Right lobe of liver (tissue), 6 donors: ENCODE measurements around the gene C1QTNF3. TPM values are rescaled to one million over a fixed set of nuclear protein-coding genes. Genes with fewer than 3 reads are reported as not detected.
A peak's percentile ranks its signal among the peaks of the same experiment; 100 is the strongest.

Experiments used
- ATAC-seq, 4 donors: fragments of 200-7000 bp; cut with Tn5 transposase; one replicate each; pipeline ENCODE4 v1.9.1; 2020; ENCODE audit warnings: mild to moderate bottlenecking in 4 of 4, moderate library complexity in 4 of 4
- DNase-seq, 3 donors: peaks; one replicate each; pipeline ENCODE4 v3.0.0-alpha.2; 2020
- H3K27ac ChIP-seq, 3 donors: fragments of 200-600 bp; one replicate each; pipeline ENCODE4 v1.8.0; 2022
- H3K27me3 ChIP-seq, 2 donors: fragments of 200-600 bp; one replicate each; pipeline ENCODE4 v1.8.0; 2022
- H3K36me3 ChIP-seq, 4 donors: fragments of 200-600 bp; sonication (generic) in 1 of 4; one replicate each; pipeline versions ENCODE4 v1.5.1 to v1.8.0; 2017 to 2022; ENCODE audit warnings: control low read depth in 1 of 4
- H3K4me1 ChIP-seq, 4 donors: fragments of 200-600 bp; sonication (generic) in 1 of 4; one replicate each; pipeline versions ENCODE4 v1.5.1 to v1.8.0; 2017 to 2022; ENCODE audit warnings: control low read depth in 1 of 4
- H3K4me3 ChIP-seq, 3 donors: fragments of 200-600 bp; one replicate each; pipeline ENCODE4 v1.8.0; 2022
- H3K9me3 ChIP-seq, 4 donors: fragments of 200-600 bp; sonication (generic) in 1 of 4; one replicate each; pipeline versions ENCODE4 v1.5.1 to v1.8.0; 2017 to 2022; ENCODE audit warnings: control low read depth in 1 of 4
- CTCF ChIP-seq, 4 donors: fragments of 200-600 bp in 3 of 4; fragments of 450-650 bp in 1 of 4; IDR thresholded peaks; one replicate each; pipeline versions ENCODE4 v1.5.1 to v1.8.0; 2016 to 2022; ENCODE audit warnings: antibody characterized with exemption in 4 of 4, mild to moderate bottlenecking in 2 of 4
- POLR2A ChIP-seq: fragments of 450-650 bp; IDR thresholded peaks from one replicate; pipeline ENCODE4 v1.6.1; 2017; ENCODE audit warnings: antibody characterized with exemption, mild to moderate bottlenecking
- WGBS: methylation state at CpG from one replicate; pipeline ENCODE4 v1.1.6; 2018; ENCODE audit warnings: low coverage, low lambda C conversion rate; ENCODE audit not compliant: insufficient coverage; ENCODE audit errors: missing lambda C conversion rate; 5-methylcytosine and 5-hydroxymethylcytosine counted together
- intact Hi-C, 2 donors: fragments of 100-400 bp; cut with DNase I; formaldehyde crosslinking; loops; one replicate each; pipeline versions ENCODE4 v1.11.2 to v1.14.1; 2022
- total RNA-seq, 6 experiments: library from RNA; depleted of rRNA in 2 of 6; stranded (reverse); fragments of >200 nt in 2 of 6; fragmentation: NEBNext Ultra II Directional in 3 of 6; extraction: Animal tissue kit (Norgen Biotek cat#: 25700) in 3 of 6; gene quantifications; one replicate each; pipeline versions ENCODE4 v1.1.0 to v1.2.4, GENCODE V29; 2016 to 2023
- donor health status: DM: no; HTN: yes; CAD: no.
- donor health status: DM: no; HTN: no; CAD: no.
- donor health status: DM: no; HTN: no; CAD: no.
- donor health status: DM: no; HTN: yes; CAD: no.
- donor health status: DM: no; HTN: yes; CAD: no.

The C1QTNF3 gene
- total RNA-seq, 6 experiments from 2014 or later, result 1.5 to 7.7 (median 3.1) TPM

- no peak overlapping the region for H3K27ac ChIP-seq
- intact Hi-C loops, result no loop called here
- no peak overlapping the region for H3K4me3 ChIP-seq
- peaks cover 0 to 53% (median 17%) of the 10 kb centered on the region in 4 donors for H3K4me1 ChIP-seq
- DNase-seq, result no peak
- no peaks in the 10 kb centered on the region for H3K36me3 ChIP-seq
- no peaks in the 10 kb centered on the region for H3K27me3 ChIP-seq
- ATAC-seq, result no peak
- no peaks in the 10 kb centered on the region for H3K9me3 ChIP-seq
- WGBS, result 36% methylated on average over 2 of the region's 4 CpGs
- TF ChIP-seq POLR2A (no peak), CTCF (IDR thresholded peaks at IDR 0.05) (no peak)
These were observed 27.7 kb downstream of the C1QTNF3 start for GRCh38 chr5:34015120-34015822.

- Histone ChIP-seq H3K36me3 (no peaks in the 10 kb centered on the region), H3K4me1 (peaks cover 0 to 58% (median 18%) of the 10 kb centered on the region in 4 donors), H3K27me3 (no peaks in the 10 kb centered on the region), H3K4me3 (no peak overlapping the region), H3K27ac (no peak overlapping the region), H3K9me3 (no peaks in the 10 kb centered on the region)
- TF ChIP-seq CTCF (IDR thresholded peaks at IDR 0.05) (no peak), POLR2A (no peak)
- intact Hi-C loops, result no loop called here
- ATAC-seq (no peak), DNase-seq (no peak)
- WGBS, result 100% methylated on average over 2 of the region's 2 CpGs
These were observed 28.4 kb downstream of the C1QTNF3 start for GRCh38 chr5:34014626-34015025.

GRCh38 chr5:34013547-34013946 lies 29.5 kb downstream of the C1QTNF3 start:
- intact Hi-C loops, result no loop called here
- 92% methylated on average over 3 of the region's 3 CpGs for WGBS
- Histone ChIP-seq H3K27me3 (no peaks in the 10 kb centered on the region), H3K4me3 (no peak overlapping the region), H3K4me1 (peaks cover 0 to 68% (median 22%) of the 10 kb centered on the region in 4 donors), H3K9me3 (no peaks in the 10 kb centered on the region), H3K27ac (peak overlapping the region in 1 of 3 donors; percentile 24), H3K36me3 (no peaks in the 10 kb centered on the region)
- ATAC-seq (no peak), DNase-seq (no peak)
- TF ChIP-seq CTCF (IDR thresholded peaks at IDR 0.05), result no peak
- no peak for TF ChIP-seq POLR2A

- peak overlapping the region in 1 of 3 donors; percentile 24 for H3K27ac ChIP-seq
- ATAC-seq (peak; percentile 8 to 51 (median 33)), DNase-seq (peak; percentile 38 to 72 (median 69))
- H3K9me3 ChIP-seq, result no peaks in the 10 kb centered on the region
- intact Hi-C loops, result no loop called here
- no peak overlapping the region for H3K4me3 ChIP-seq
- H3K4me1 ChIP-seq, result peaks cover 0 to 66% (median 19%) of the 10 kb centered on the region in 4 donors
- no peaks in the 10 kb centered on the region for H3K27me3 ChIP-seq
- H3K36me3 ChIP-seq, result no peaks in the 10 kb centered on the region
- TF ChIP-seq CTCF (IDR thresholded peaks at IDR 0.05) (no peak), POLR2A (no peak)
These were observed 30.2 kb downstream of the C1QTNF3 start for GRCh38 chr5:34012791-34013190.
